ENCODE measurements around the gene ATP2A1.

The ATP2A1 gene

GRCh38 chr16:28897826-28898225 lies 19.5 kb downstream of the ATP2A1 start:
- no peaks in the 10 kb centered on the region for H3K9me3 ChIP-seq (ENCODE audit: insufficient read depth, low read length)
- H3K4me1 ChIP-seq (ENCODE audit: insufficient read depth, insufficient read length): peaks cover 5% of the 10 kb centered on the region
- no peaks in the 10 kb centered on the region for H3K27me3 ChIP-seq (ENCODE audit: insufficient read depth, insufficient read length)
- H3K9ac ChIP-seq (ENCODE audit: insufficient read length, low read depth): no peak overlapping the region
- peaks cover 14% of the 10 kb centered on the region for H3K36me3 ChIP-seq (ENCODE audit: insufficient read depth, insufficient read length, low read length)
- no peak for DNase-seq (ENCODE audit: low read depth, low spot score)
- no peak overlapping the region for H3K4me3 ChIP-seq (ENCODE audit: insufficient read length, low read depth)
- TF ChIP-seq YY1 (IDR thresholded peaks at IDR 0.05; ENCODE audit: insufficient read depth, insufficient read length): no peak
- TF ChIP-seq ZNF274 (IDR thresholded peaks at IDR 0.05; ENCODE audit: low read depth, low read length): no peak

DNA sequence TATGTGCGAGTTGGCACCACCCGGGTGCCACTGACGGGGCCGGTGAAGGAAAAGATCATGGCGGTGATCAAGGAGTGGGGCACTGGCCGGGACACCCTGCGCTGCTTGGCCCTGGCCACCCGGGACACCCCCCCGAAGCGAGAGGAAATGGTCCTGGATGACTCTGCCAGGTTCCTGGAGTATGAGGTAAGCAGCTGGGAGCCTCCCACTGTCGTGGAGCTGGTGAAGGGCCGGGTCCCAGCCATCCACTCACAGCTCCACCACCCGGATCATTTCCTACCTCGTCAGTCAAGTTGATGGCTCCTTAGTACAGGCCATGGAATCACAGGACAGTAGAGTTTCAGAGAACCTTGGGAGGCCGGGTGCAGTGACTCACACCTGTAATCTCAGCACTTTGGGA lies 20.0 kb downstream of the ATP2A1 start:
- Histone ChIP-seq H3K4me3 (ENCODE audit: insufficient read length, low read depth) (no peak overlapping the region), H3K36me3 (ENCODE audit: insufficient read depth, insufficient read length, low read length) (peaks cover 14% of the 10 kb centered on the region), H3K9me3 (ENCODE audit: insufficient read depth, low read length) (no peaks in the 10 kb centered on the region), H3K27me3 (ENCODE audit: insufficient read depth, insufficient read length) (no peaks in the 10 kb centered on the region), H3K4me1 (ENCODE audit: insufficient read depth, insufficient read length) (peaks cover 5% of the 10 kb centered on the region), H3K9ac (ENCODE audit: insufficient read length, low read depth) (no peak overlapping the region)
- no peak for DNase-seq (ENCODE audit: low read depth, low spot score)
- TF ChIP-seq SUZ12 (IDR thresholded peaks at IDR 0.05; ENCODE audit: extremely low read depth, insufficient read depth, insufficient read length) (no peak), ZNF274 (IDR thresholded peaks at IDR 0.05; ENCODE audit: low read depth, low read length) (no peak), YY1 (IDR thresholded peaks at IDR 0.05; ENCODE audit: insufficient read depth, insufficient read length) (no peak)

DNA sequence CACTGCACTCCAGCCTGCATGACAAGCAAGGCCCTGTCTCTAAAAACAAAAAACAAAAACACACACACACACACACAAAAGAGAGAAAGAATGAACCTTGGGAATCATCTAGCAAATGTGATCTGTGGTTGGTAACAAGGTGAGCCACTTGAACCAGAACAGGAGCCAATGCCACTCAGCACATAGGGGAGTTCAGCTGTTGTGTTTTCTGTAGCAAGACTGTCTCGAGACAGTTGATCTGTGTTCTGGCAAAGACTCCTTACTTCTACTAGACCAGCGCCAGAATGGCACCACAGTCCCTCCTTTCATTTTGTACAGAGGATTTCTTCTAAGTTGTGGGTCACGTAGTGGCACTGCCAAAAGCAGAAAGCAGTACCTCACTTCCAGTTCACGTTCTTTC lies 20.7 kb downstream of the ATP2A1 start:
- DNase-seq (ENCODE audit: low read depth, low spot score): no peak
- H3K27me3 ChIP-seq (ENCODE audit: insufficient read depth, insufficient read length): no peaks in the 10 kb centered on the region
- TF ChIP-seq SUZ12 (IDR thresholded peaks at IDR 0.05; ENCODE audit: extremely low read depth, insufficient read depth, insufficient read length) (no peak), ZNF274 (IDR thresholded peaks at IDR 0.05; ENCODE audit: low read depth, low read length) (no peak), YY1 (IDR thresholded peaks at IDR 0.05; ENCODE audit: insufficient read depth, insufficient read length) (no peak)
- peaks cover 5% of the 10 kb centered on the region for H3K4me1 ChIP-seq (ENCODE audit: insufficient read depth, insufficient read length)
- no peaks in the 10 kb centered on the region for H3K9me3 ChIP-seq (ENCODE audit: insufficient read depth, low read length)
- H3K4me3 ChIP-seq (ENCODE audit: insufficient read length, low read depth): no peak overlapping the region
- no peak overlapping the region for H3K9ac ChIP-seq (ENCODE audit: insufficient read length, low read depth)
- H3K36me3 ChIP-seq (ENCODE audit: insufficient read depth, insufficient read length, low read length): peaks cover 14% of the 10 kb centered on the region

DNA sequence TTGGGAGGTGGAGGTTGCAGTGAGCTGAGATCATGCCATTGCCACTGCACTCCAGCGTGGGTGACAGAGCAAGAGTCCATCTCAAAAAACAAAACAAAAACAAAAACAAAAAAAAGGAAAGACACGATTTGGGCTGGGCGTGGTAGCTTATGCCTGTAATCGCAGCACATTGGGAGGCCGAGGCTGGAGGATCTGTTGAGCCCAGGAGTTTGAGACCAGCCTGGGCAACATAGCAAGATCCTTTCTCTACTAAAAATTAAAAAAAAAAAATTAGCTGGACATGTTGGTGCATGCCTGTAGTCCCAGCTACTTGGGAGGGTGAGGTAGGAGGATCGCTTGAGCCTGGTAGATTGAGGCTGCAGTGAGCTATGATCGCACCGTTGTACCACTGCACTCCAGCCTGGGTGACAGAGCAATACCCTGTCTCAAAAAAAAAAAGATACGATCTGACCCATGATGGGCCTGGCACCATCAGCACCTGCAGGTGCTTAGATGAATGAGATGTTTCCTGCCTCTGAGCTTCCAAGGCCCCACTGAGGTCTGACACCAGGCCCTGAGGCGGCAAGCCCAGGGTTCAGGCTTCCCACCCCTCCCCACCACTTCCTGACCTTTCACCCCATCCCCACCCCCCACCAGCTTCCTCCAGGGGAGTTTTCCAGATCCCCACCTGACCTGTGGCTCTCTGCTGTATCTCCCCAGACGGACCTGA lies 21.7 kb downstream of the ATP2A1 start:
- no peak for DNase-seq (ENCODE audit: low read depth, low spot score)
- no peak for TF ChIP-seq YY1 (IDR thresholded peaks at IDR 0.05; ENCODE audit: insufficient read depth, insufficient read length)
- TF ChIP-seq SUZ12 (IDR thresholded peaks at IDR 0.05; ENCODE audit: extremely low read depth, insufficient read depth, insufficient read length): no peak
- TF ChIP-seq ZNF274 (IDR thresholded peaks at IDR 0.05; ENCODE audit: low read depth, low read length): no peak
- H3K4me1 ChIP-seq (ENCODE audit: insufficient read depth, insufficient read length): peaks cover 9% of the 10 kb centered on the region
- peaks cover 23% of the 10 kb centered on the region for H3K36me3 ChIP-seq (ENCODE audit: insufficient read depth, insufficient read length, low read length)
- no peak overlapping the region for H3K9ac ChIP-seq (ENCODE audit: insufficient read length, low read depth)
- H3K4me3 ChIP-seq (ENCODE audit: insufficient read length, low read depth): no peak overlapping the region
- H3K27me3 ChIP-seq (ENCODE audit: insufficient read depth, insufficient read length): no peaks in the 10 kb centered on the region
- no peaks in the 10 kb centered on the region for H3K9me3 ChIP-seq (ENCODE audit: insufficient read depth, low read length)

- H3K27me3 ChIP-seq (ENCODE audit: insufficient read depth, insufficient read length): no peaks in the 10 kb centered on the region
- H3K4me1 ChIP-seq (ENCODE audit: insufficient read depth, insufficient read length): peaks cover 14% of the 10 kb centered on the region
- no peaks in the 10 kb centered on the region for H3K9me3 ChIP-seq (ENCODE audit: insufficient read depth, low read length)
- no peak for DNase-seq (ENCODE audit: low read depth, low spot score)
- no peak overlapping the region for H3K9ac ChIP-seq (ENCODE audit: insufficient read length, low read depth)
- TF ChIP-seq YY1 (IDR thresholded peaks at IDR 0.05; ENCODE audit: insufficient read depth, insufficient read length) (no peak), ZNF274 (IDR thresholded peaks at IDR 0.05; ENCODE audit: low read depth, low read length) (no peak), SUZ12 (IDR thresholded peaks at IDR 0.05; ENCODE audit: extremely low read depth, insufficient read depth, insufficient read length) (no peak)
- peaks cover 29% of the 10 kb centered on the region for H3K36me3 ChIP-seq (ENCODE audit: insufficient read depth, insufficient read length, low read length)
- no peak overlapping the region for H3K4me3 ChIP-seq (ENCODE audit: insufficient read length, low read depth)
Measured at GRCh38 chr16:28900601-28901000, 22.3 kb downstream of the ATP2A1 start.

DNA sequence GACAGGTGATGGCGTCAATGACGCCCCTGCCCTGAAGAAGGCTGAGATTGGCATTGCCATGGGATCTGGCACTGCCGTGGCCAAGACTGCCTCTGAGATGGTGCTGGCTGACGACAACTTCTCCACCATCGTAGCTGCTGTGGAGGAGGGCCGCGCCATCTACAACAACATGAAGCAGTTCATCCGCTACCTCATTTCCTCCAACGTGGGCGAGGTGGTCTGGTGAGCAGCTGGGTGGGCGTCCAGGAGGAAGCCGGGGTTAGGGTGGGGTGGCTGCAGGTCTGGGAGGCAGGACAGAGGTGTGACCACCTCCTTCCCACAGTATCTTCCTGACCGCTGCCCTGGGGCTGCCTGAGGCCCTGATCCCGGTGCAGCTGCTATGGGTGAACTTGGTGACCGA lies 23.6 kb downstream of the ATP2A1 start:
- H3K27me3 ChIP-seq (ENCODE audit: insufficient read depth, insufficient read length): no peaks in the 10 kb centered on the region
- peaks cover 15% of the 10 kb centered on the region for H3K4me1 ChIP-seq (ENCODE audit: insufficient read depth, insufficient read length)
- no peak for TF ChIP-seq SUZ12 (IDR thresholded peaks at IDR 0.05; ENCODE audit: extremely low read depth, insufficient read depth, insufficient read length)
- TF ChIP-seq YY1 (IDR thresholded peaks at IDR 0.05; ENCODE audit: insufficient read depth, insufficient read length): no peak
- TF ChIP-seq ZNF274 (IDR thresholded peaks at IDR 0.05; ENCODE audit: low read depth, low read length): no peak
- no peak overlapping the region for H3K4me3 ChIP-seq (ENCODE audit: insufficient read length, low read depth)
- H3K36me3 ChIP-seq (ENCODE audit: insufficient read depth, insufficient read length, low read length): peaks cover 33% of the 10 kb centered on the region
- no peaks in the 10 kb centered on the region for H3K9me3 ChIP-seq (ENCODE audit: insufficient read depth, low read length)
- no peak for DNase-seq (ENCODE audit: low read depth, low spot score)
- H3K9ac ChIP-seq (ENCODE audit: insufficient read length, low read depth): no peak overlapping the region

DNA sequence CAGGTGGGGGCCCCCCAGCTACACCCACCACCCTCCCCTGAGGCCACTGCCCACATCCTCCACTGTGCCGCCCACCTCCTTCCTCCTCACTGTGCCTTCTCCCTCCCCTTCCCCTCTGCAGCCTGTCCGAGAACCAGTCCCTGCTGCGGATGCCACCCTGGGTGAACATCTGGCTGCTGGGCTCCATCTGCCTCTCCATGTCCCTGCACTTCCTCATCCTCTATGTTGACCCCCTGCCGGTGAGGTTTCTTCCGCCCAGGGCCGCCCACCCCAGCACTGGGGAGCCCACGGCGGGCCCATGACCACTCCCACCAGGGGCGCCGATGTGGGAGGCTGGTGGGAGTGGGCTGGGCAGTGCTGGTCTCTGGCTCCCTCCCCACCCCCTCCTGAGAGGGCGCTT lies 24.6 kb downstream of the ATP2A1 start:
- H3K36me3 ChIP-seq (ENCODE audit: insufficient read depth, insufficient read length, low read length): peaks cover 33% of the 10 kb centered on the region
- H3K4me1 ChIP-seq (ENCODE audit: insufficient read depth, insufficient read length): peaks cover 15% of the 10 kb centered on the region
- H3K9me3 ChIP-seq (ENCODE audit: insufficient read depth, low read length): no peaks in the 10 kb centered on the region
- no peak for DNase-seq (ENCODE audit: low read depth, low spot score)
- TF ChIP-seq YY1 (IDR thresholded peaks at IDR 0.05; ENCODE audit: insufficient read depth, insufficient read length) (no peak), ZNF274 (IDR thresholded peaks at IDR 0.05; ENCODE audit: low read depth, low read length) (no peak), SUZ12 (IDR thresholded peaks at IDR 0.05; ENCODE audit: extremely low read depth, insufficient read depth, insufficient read length) (no peak)
- no peaks in the 10 kb centered on the region for H3K27me3 ChIP-seq (ENCODE audit: insufficient read depth, insufficient read length)
- no peak overlapping the region for H3K9ac ChIP-seq (ENCODE audit: insufficient read length, low read depth)
- no peak overlapping the region for H3K4me3 ChIP-seq (ENCODE audit: insufficient read length, low read depth)

Measured in NT2/D1 (cell line).